H1 (cell line): ENCODE results near the gene GRK3. TPM values are rescaled to one million over a fixed set of nuclear protein-coding genes. Genes with fewer than 3 reads are reported as not detected.

Experiments
- CTCF ChIA-PET: fragments of 300-600 bp; sonication (Branson Sonifier 250); formaldehyde crosslinking; loops from one replicate; lab custom pipeline; 2021; ENCODE audit not compliant: partially characterized antibody; lab: Charles Lee
- POLR2A ChIA-PET: fragments of 300-600 bp; sonication (Branson Sonifier 250); formaldehyde crosslinking; loops from one replicate; lab custom pipeline; 2021; ENCODE audit warnings: inconsistent platforms; ENCODE audit not compliant: partially characterized antibody; lab: Charles Lee
- DNase-seq, 2 experiments: peaks; one replicate each; pipeline versions ENCODE4 v3.0.0 to v3.0.0-alpha.2; 2010 to 2022; ENCODE audit warnings: low spot score in 2 of 2, low read depth in 1 of 2, mixed read lengths in 1 of 2
- FAIRE-seq: peaks from 2 replicates; lab custom pipeline; 2011; peaks lifted over from hg19 to GRCh38; lab: Jason Lieb, UNC
- H2AFZ ChIP-seq: 2 replicates; pipeline ENCODE4 v1.8.1; 2012; ENCODE audit warnings: low read length, inconsistent platforms
- H2AK5ac ChIP-seq: 2 replicates; pipeline ENCODE4 v1.6.1; 2013; ENCODE audit warnings: low read depth, low read length
- H2BK120ac ChIP-seq: replicated peaks from 2 replicates; pipeline ENCODE3; 2013; ENCODE audit warnings: low read depth, low read length, inconsistent platforms
- H2BK12ac ChIP-seq: 2 replicates; pipeline ENCODE4 v1.6.1; 2013; ENCODE audit warnings: low read depth, low read length
- H2BK15ac ChIP-seq: 2 replicates; pipeline ENCODE4 v1.6.1; 2013; ENCODE audit warnings: low read length
- H2BK20ac ChIP-seq: 2 replicates; pipeline ENCODE4 v1.6.1; 2013; ENCODE audit warnings: low read length
- H2BK5ac ChIP-seq: 2 replicates; pipeline ENCODE4 v1.6.1; 2013; ENCODE audit warnings: low read depth, low read length
- H3K14ac ChIP-seq: 2 replicates; pipeline ENCODE4 v1.6.1; 2013; ENCODE audit warnings: inconsistent platforms; ENCODE audit not compliant: insufficient read length
- H3K18ac ChIP-seq: 2 replicates; pipeline ENCODE4 v1.6.1; 2013; ENCODE audit warnings: low read length; ENCODE audit errors: extremely low read depth
- H3K23ac ChIP-seq: 2 replicates; pipeline ENCODE4 v1.6.1; 2013; ENCODE audit warnings: inconsistent platforms; ENCODE audit not compliant: insufficient read length
- H3K23me2 ChIP-seq: 2 replicates; pipeline ENCODE4 v1.6.1; 2013; ENCODE audit warnings: low read depth, low read length
- H3K27ac ChIP-seq: 2 replicates; pipeline ENCODE4 v1.6.1; 2011; ENCODE audit warnings: low read depth, low read length, inconsistent platforms
- H3K27me3 ChIP-seq, 4 experiments: replicated peaks in 1 of 4; 1 replicate in 1 of 4; 2 replicates in 3 of 4; pipeline versions ENCODE4 v1.6.1 to v1.8.1; 2011 to 2013; ENCODE audit warnings: low read length in 3 of 4, mild to moderate bottlenecking in 3 of 4, inconsistent platforms in 2 of 4, mixed read lengths in 2 of 4, moderate library complexity in 1 of 4; ENCODE audit not compliant: control insufficient read depth in 3 of 4, insufficient read depth in 3 of 4; ENCODE audit errors: extremely low read depth in 1 of 4
- H3K36me3 ChIP-seq, 4 experiments: 2 replicates each; pipeline versions ENCODE4 v1.6.1 to v1.8.1; 2011 to 2013; ENCODE audit warnings: mild to moderate bottlenecking in 4 of 4, low read length in 3 of 4, moderate library complexity in 2 of 4, control low read depth in 1 of 4, inconsistent platforms in 1 of 4; ENCODE audit not compliant: insufficient read depth in 4 of 4, control insufficient read depth in 2 of 4
- H3K4ac ChIP-seq: replicated peaks from 2 replicates; pipeline ENCODE3; 2013; ENCODE audit warnings: low read length, low read depth, mixed read lengths, inconsistent platforms; ENCODE audit not compliant: insufficient read length
- H3K4me1 ChIP-seq, 4 experiments: replicated peaks in 1 of 4; 1 replicate in 1 of 4; 2 replicates in 3 of 4; pipeline versions ENCODE4 v1.6.1 to v1.8.1; 2011 to 2013; ENCODE audit warnings: low read length in 3 of 4, inconsistent platforms in 2 of 4, mixed read lengths in 1 of 4; ENCODE audit not compliant: insufficient read depth in 4 of 4, control insufficient read depth in 3 of 4
- H3K4me2 ChIP-seq, 2 experiments: 2 replicates each; pipeline versions ENCODE4 v1.6.1 to v1.8.1; 2011 to 2013; ENCODE audit warnings: low read depth in 2 of 2, low read length in 2 of 2, control low read depth in 1 of 2, inconsistent platforms in 1 of 2, mild to moderate bottlenecking in 1 of 2; ENCODE audit not compliant: insufficient read depth in 1 of 2
- H3K4me3 ChIP-seq, 4 experiments: fragments of 200-600, 300-600 bp in 1 of 4; sonication (generic), shearing (Covaris generic), sonication (Bioruptor Twin) in 1 of 4; 2 replicates each; pipeline versions ENCODE4 v1.5.1 to v1.8.1; 2011 to 2016; ENCODE audit warnings: low read length in 4 of 4, low read depth in 3 of 4, control low read depth in 2 of 4, inconsistent platforms in 2 of 4, mild to moderate bottlenecking in 2 of 4, mixed read lengths in 1 of 4, moderate library complexity in 1 of 4; ENCODE audit not compliant: insufficient read depth in 2 of 4; ENCODE audit errors: extremely low read depth in 1 of 4
- H3K56ac ChIP-seq: replicated peaks from 2 replicates; pipeline ENCODE3; 2013; ENCODE audit warnings: low read depth, mild to moderate bottlenecking, mixed read lengths, low read length, inconsistent platforms; ENCODE audit not compliant: insufficient read length
- H3K79me1 ChIP-seq: 2 replicates; pipeline ENCODE4 v1.6.1; 2013; ENCODE audit warnings: low read depth, low read length, control low read depth
- H3K79me2 ChIP-seq, 2 experiments: 2 replicates each; pipeline versions ENCODE4 v1.6.1 to v1.8.1; 2012 to 2013; ENCODE audit warnings: low read length in 2 of 2, mild to moderate bottlenecking in 2 of 2, inconsistent platforms in 1 of 2; ENCODE audit not compliant: insufficient read depth in 2 of 2, control insufficient read depth in 1 of 2
- H3K9ac ChIP-seq, 4 experiments: replicated peaks in 1 of 4; 1 replicate in 1 of 4; 2 replicates in 3 of 4; pipeline versions ENCODE4 v1.6.1 to v1.8.1; 2011 to 2013; ENCODE audit warnings: low read depth in 3 of 4, low read length in 3 of 4, control low read depth in 2 of 4, mild to moderate bottlenecking in 2 of 4, moderate library complexity in 2 of 4, inconsistent platforms in 1 of 4; ENCODE audit errors: extremely low read depth in 1 of 4
- H3K9me3 ChIP-seq, 2 experiments: 2 replicates each; pipeline versions ENCODE4 v1.6.1 to v1.8.1; 2012 to 2013; ENCODE audit warnings: mild to moderate bottlenecking in 2 of 2, moderate library complexity in 2 of 2, control low read depth in 1 of 2, inconsistent platforms in 1 of 2, low read depth in 1 of 2, low read length in 1 of 2, mixed read lengths in 1 of 2; ENCODE audit not compliant: insufficient read depth in 2 of 2
- H4K20me1 ChIP-seq, 2 experiments: replicated peaks in 1 of 2; 2 replicates each; pipeline versions ENCODE3 to v1.8.1; 2011 to 2013; ENCODE audit warnings: inconsistent platforms in 2 of 2, low read length in 2 of 2, mild to moderate bottlenecking in 1 of 2; ENCODE audit not compliant: insufficient read depth in 2 of 2, control insufficient read depth in 1 of 2
- H4K5ac ChIP-seq: 2 replicates; pipeline ENCODE4 v1.6.1; 2013; ENCODE audit warnings: low read length, low read depth, mixed read lengths, inconsistent platforms; ENCODE audit not compliant: insufficient read length
- H4K8ac ChIP-seq: 2 replicates; pipeline ENCODE4 v1.8.0; 2013; ENCODE audit warnings: mild to moderate bottlenecking, moderate library complexity, low read length, inconsistent platforms; ENCODE audit not compliant: insufficient read depth; ENCODE audit errors: extremely low read depth
- H4K91ac ChIP-seq: replicated peaks from 2 replicates; pipeline ENCODE3; 2013; ENCODE audit warnings: low read length, mixed read lengths, inconsistent platforms; ENCODE audit not compliant: insufficient read length
- FOSL1 ChIP-seq: IDR thresholded peaks from 2 replicates; pipeline ENCODE4 v1.6.1; 2011; ENCODE audit warnings: mild to moderate bottlenecking, low read depth, low read length, moderate library complexity; ENCODE audit not compliant: insufficient read depth
- GTF2F1 ChIP-seq: IDR thresholded peaks from 2 replicates; pipeline ENCODE4 v1.6.1; 2012; ENCODE audit warnings: low read depth, low read length, improper control_type of control experiment, borderline replicate concordance
- SIN3A ChIP-seq, 2 experiments: IDR thresholded peaks in 1 of 2; conservative IDR thresholded peaks in 1 of 2; 2 replicates each; pipeline ENCODE4 v1.6.1; 2011 to 2012; ENCODE audit warnings: low read length in 2 of 2, improper control_type of control experiment in 1 of 2, low read depth in 1 of 2, mild to moderate bottlenecking in 1 of 2
- SIX5 ChIP-seq: IDR thresholded peaks from 2 replicates; pipeline ENCODE4 v1.6.1; 2011; ENCODE audit warnings: mild to moderate bottlenecking, low read depth, low read length
- WGBS, 2 experiments: shearing (Covaris generic) in 1 of 2; methylation state at CpG; one replicate each; pipeline versions ENCODE4 v1.1.6 to v1.1.7; 2013 to 2015; ENCODE audit warnings: low lambda C conversion rate in 2 of 2, mixed read lengths in 2 of 2, inconsistent platforms in 1 of 2, low coverage in 1 of 2, missing lambda C conversion rate in 1 of 2; ENCODE audit not compliant: insufficient replicate concordance in 2 of 2, insufficient coverage in 1 of 2, insufficient read length in 1 of 2; ENCODE audit errors: extremely low coverage in 1 of 2, missing lambda C conversion rate in 1 of 2; 5-methylcytosine and 5-hydroxymethylcytosine counted together
- polyA plus RNA-seq, 7 experiments: library from polyadenylated mRNA; depleted of rRNA in 3 of 7; stranded (reverse) in 5 of 7; unstranded in 2 of 7; fragments of >200 nt in 5 of 7; fragments of 200-250 nt in 2 of 7; gene quantifications; 1 replicate in 5 of 7; 2 replicates in 1 of 7; 4 replicates in 1 of 7; pipeline versions ENCODE4 v1.2.1 to v1.2.3, GENCODE V29; 2011 to 2013; ENCODE audit warnings: missing spikeins in 2 of 7, mixed read lengths in 2 of 7
- total RNA-seq: library from RNA; stranded (reverse); fragmentation: NEBNext Ultra II Directional; extraction: Animal tissue kit (Norgen Biotek cat#: 25700); gene quantifications from 2 replicates; pipeline ENCODE4 v1.2.1, GENCODE V29; 2021

Gene GRK3
- total and polyA plus RNA-seq, 2 of the 8 experiments (the other 6 are each of a cell fraction or from before 2014, with no cell fraction given), result 7.5 to 35.3 TPM

DNA sequence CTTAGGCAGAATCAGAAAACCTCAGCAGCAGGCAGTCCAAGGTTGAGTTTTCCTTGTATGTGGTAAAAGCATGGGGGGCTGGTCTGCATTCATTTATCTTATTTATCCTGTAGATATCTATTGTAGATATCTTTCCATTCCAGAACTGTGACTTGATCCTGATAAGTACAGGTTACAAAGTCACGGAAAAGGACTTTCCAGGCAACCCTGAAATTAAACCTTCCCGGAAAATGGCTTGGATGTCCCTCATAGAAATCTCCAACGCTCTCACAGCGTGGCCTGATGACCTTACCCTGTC is 128.7 kb downstream of the GRK3 start:
- WGBS, 2 experiments, result 90% methylated on average over 4 of the region's 4 CpGs; no CpG with 5 or more reads in 1 of the 2 experiments
- ChIA-PET POLR2A (no interaction called here), CTCF (no interaction called here)
- Histone ChIP-seq H3K79me2 (no peaks in the 10 kb centered on the region), H3K14ac (no peak overlapping the region), H3K9me3 (no peaks in the 10 kb centered on the region), H4K20me1 (peaks cover 0 to 1% of the 10 kb centered on the region in 2 experiments), H3K79me1 (no peaks in the 10 kb centered on the region), H3K56ac (no peak overlapping the region), H3K9ac (no peak overlapping the region), H4K8ac (no peak overlapping the region), H2BK15ac (no peak overlapping the region), H3K23ac (no peak overlapping the region), H3K4me2 (no peak overlapping the region), H3K27me3 (no peaks in the 10 kb centered on the region), H3K4me1 (peaks cover 0 to 4% (median 0%) of the 10 kb centered on the region in 4 experiments; a peak in 2 of 7 replicates), H3K27ac (no peak overlapping the region), H4K91ac (no peak overlapping the region), H2BK20ac (no peak overlapping the region), H2BK120ac (no peak overlapping the region), H2AK5ac (no peak overlapping the region), H4K5ac (no peak overlapping the region), H3K18ac (no peak overlapping the region), H2BK12ac (no peak overlapping the region)
- no peak for FAIRE-seq
- no peak for DNase-seq
- TF ChIP-seq SIX5 (no peak), GTF2F1 (no peak), FOSL1 (no peak), SIN3A (conservative IDR thresholded peaks at IDR 0.05 in 1 of 2, IDR thresholded peaks at IDR 0.05 in 1 of 2; ENCODE audit: low read depth in 1 of 2, low read length in 2 of 2) (no peak)
- TF ChIP-seq, all 59 proteins: peak for 0
- Histone ChIP-seq H3K23me2 (no peaks in the 10 kb centered on the region; the same call in 1 of the 2 replicates), H3K36me3 (peaks cover 0 to 5% (median 5%) of the 10 kb centered on the region in 4 experiments; a peak in 4 of 8 replicates), H2BK5ac (no peak overlapping the region), H3K4ac (no peak overlapping the region), H3K4me3 (no peak overlapping the region), H2AFZ (no peak overlapping the region)
